ENCODE results near the gene GOLGA6L7.
"Not testable (repeated sequence)": the region's sequence is repeated elsewhere in the genome, so short reads cannot be mapped to it uniquely, and the experiment has no call there.

DNA sequence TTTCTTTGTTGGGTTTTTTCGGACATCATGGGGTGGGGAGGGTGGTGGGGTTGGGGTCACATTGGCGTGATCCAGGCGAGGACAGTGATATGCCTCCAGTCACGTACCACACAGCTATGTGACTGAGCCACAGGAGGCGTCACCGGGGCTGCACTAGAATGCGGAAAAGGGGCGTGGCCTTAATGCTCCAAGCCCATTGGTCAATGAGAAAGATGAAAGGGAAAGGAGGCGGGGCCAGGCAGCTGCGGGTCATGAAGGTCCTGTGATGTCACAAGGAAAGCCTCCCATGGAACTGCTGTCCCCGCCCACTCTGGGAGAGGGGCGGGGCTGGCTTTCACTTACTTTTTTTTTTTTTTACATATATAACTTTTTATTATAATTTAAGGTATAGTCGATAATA lies at the start of gene GOLGA6L7:
- TF ChIP-seq, protein P1, sequence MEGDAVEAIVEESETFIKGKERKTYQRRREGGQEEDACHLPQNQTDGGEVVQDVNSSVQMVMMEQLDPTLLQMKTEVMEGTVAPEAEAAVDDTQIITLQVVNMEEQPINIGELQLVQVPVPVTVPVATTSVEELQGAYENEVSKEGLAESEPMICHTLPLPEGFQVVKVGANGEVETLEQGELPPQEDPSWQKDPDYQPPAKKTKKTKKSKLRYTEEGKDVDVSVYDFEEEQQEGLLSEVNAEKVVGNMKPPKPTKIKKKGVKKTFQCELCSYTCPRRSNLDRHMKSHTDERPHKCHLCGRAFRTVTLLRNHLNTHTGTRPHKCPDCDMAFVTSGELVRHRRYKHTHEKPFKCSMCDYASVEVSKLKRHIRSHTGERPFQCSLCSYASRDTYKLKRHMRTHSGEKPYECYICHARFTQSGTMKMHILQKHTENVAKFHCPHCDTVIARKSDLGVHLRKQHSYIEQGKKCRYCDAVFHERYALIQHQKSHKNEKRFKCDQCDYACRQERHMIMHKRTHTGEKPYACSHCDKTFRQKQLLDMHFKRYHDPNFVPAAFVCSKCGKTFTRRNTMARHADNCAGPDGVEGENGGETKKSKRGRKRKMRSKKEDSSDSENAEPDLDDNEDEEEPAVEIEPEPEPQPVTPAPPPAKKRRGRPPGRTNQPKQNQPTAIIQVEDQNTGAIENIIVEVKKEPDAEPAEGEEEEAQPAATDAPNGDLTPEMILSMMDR (IDR thresholded peaks at IDR 0.05), result not testable (repeated sequence)
- not testable (repeated sequence) for TF ChIP-seq POLR2A (IDR thresholded peaks at IDR 0.05)

Measured in testis (tissue), 2 donors.